PC-9 (cell line): ENCODE data around the gene B3GAT3. TPM values are rescaled to one million over a fixed set of nuclear protein-coding genes. Genes with fewer than 3 reads are reported as not detected.

Experiments used
- BruUV-seq: library from RNA; stranded (reverse); fragments of 400-500 nt; replicated peaks from 2 replicates; lab custom pipeline; 2021; lab: Mats Ljungman, UMichigan
- CTCF ChIA-PET: fragments of 300-600 bp; sonication (Branson Sonifier 250); formaldehyde crosslinking; loops from one replicate; lab custom pipeline; 2022; ENCODE audit warnings: antibody characterized with exemption; lab: Charles Lee
- POLR2A ChIA-PET: fragments of 300-600 bp; sonication (Branson Sonifier 250); formaldehyde crosslinking; loops from one replicate; lab custom pipeline; 2022; ENCODE audit warnings: antibody characterized with exemption; ENCODE audit not compliant: unreplicated experiment; lab: Charles Lee
- DNase-seq, 2 experiments: peaks; one replicate each; pipeline versions ENCODE4 v3.0.0 to v3.0.0-alpha.2; 2015 to 2022; ENCODE audit warnings: mixed read lengths in 1 of 2
- H2AFZ ChIP-seq: fragments of 200-600 bp; sonication (generic); 2 replicates; pipeline ENCODE4 v1.8.1; 2017; ENCODE audit warnings: antibody characterized with exemption
- H3F3A ChIP-seq: fragments of 200-600 bp; sonication (generic); 2 replicates; pipeline ENCODE4 v1.8.1; 2017; ENCODE audit warnings: antibody characterized with exemption, mild to moderate bottlenecking, low read depth; ENCODE audit not compliant: insufficient read depth
- H3K27ac ChIP-seq: fragments of 200-600 bp; sonication (generic); 2 replicates; pipeline ENCODE4 v1.6.1; 2016; ENCODE audit warnings: mixed run types
- H3K27me3 ChIP-seq: fragments of 200-600 bp; sonication (generic); 2 replicates; pipeline ENCODE4 v1.6.1; 2016; ENCODE audit warnings: low read depth, mixed run types; ENCODE audit not compliant: insufficient read depth
- H3K36me3 ChIP-seq: fragments of 200-600 bp; sonication (generic); 2 replicates; pipeline ENCODE4 v1.6.1; 2016; ENCODE audit warnings: low read depth, mixed run types
- H3K4me1 ChIP-seq: fragments of 200-600 bp; sonication (generic); replicated peaks from 2 replicates; pipeline ENCODE4 v1.6.1; 2016; ENCODE audit warnings: mixed run types; ENCODE audit not compliant: insufficient read depth
- H3K4me2 ChIP-seq: fragments of 200-600 bp; sonication (generic); 2 replicates; pipeline ENCODE4 v1.6.1; 2017; ENCODE audit warnings: mixed run types
- H3K4me3 ChIP-seq: fragments of 200-600 bp; sonication (generic); 2 replicates; pipeline ENCODE4 v1.6.1; 2016; ENCODE audit warnings: mixed run types
- H3K79me2 ChIP-seq: fragments of 200-600 bp; sonication (generic); 2 replicates; pipeline ENCODE4 v1.6.1; 2017; ENCODE audit warnings: low read depth, mixed run types
- H3K9me2 ChIP-seq: fragments of 200-600 bp; sonication (generic); 2 replicates; pipeline ENCODE4 v1.8.1; 2017; ENCODE audit warnings: mild to moderate bottlenecking; ENCODE audit not compliant: insufficient read depth
- H3K9me3 ChIP-seq: fragments of 200-600 bp; sonication (generic); 2 replicates; pipeline ENCODE4 v1.8.1; 2016; ENCODE audit warnings: low read depth; ENCODE audit not compliant: insufficient read depth
- H4K20me1 ChIP-seq: fragments of 200-600 bp; sonication (generic); 2 replicates; pipeline ENCODE4 v1.8.1; 2017; ENCODE audit not compliant: insufficient read depth
- EZH2 ChIP-seq: fragments of 200-600 bp; sonication (generic); IDR thresholded peaks from 2 replicates; pipeline ENCODE4 v1.8.0; 2017; ENCODE audit warnings: antibody characterized with exemption, low read depth
- intact Hi-C: fragments of 100-400 bp; cut with micrococcal nuclease; formaldehyde crosslinking; loops from one replicate; pipeline ENCODE4 v1.10.0; 2022; ENCODE audit not compliant: unreplicated experiment
- total RNA-seq: library from RNA; stranded (reverse); gene quantifications from 2 replicates; pipeline ENCODE4 v1.2.3, GENCODE V29; 2021
- TF ChIP-seq, protein P1 (sequence below): fragments of 200-600 bp; sonication (generic); conservative IDR thresholded peaks from 2 replicates; pipeline ENCODE4 v1.6.1; 2017; ENCODE audit warnings: mixed run types, antibody characterized with exemption, mild to moderate bottlenecking, moderate library complexity

The B3GAT3 gene
- total RNA-seq, 1 experiment from 2014 or later: 38.9 TPM

DNA sequence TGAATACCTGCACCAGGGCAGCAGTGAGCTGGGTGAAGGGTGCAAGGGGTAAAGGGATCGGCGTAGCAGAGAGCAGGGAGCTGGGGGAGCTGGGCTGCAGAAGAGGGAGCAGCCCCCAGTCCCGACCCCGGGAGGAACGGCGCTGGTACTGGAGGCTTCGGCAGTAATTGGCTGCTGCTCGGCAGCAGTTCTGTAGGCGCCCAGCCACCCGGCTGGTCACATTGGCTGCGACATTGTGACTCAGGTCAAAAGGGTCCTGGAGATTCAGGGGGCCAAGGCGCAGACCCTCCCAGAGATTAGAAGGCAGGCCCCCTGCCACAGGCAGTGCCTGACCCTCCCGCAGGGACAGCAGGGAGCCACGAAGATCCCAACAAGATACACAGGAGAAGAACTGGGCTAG, 45.9 kb downstream of the B3GAT3 start:
- peaks cover 45% of the 10 kb centered on the region for H3K79me2 ChIP-seq

DNA sequence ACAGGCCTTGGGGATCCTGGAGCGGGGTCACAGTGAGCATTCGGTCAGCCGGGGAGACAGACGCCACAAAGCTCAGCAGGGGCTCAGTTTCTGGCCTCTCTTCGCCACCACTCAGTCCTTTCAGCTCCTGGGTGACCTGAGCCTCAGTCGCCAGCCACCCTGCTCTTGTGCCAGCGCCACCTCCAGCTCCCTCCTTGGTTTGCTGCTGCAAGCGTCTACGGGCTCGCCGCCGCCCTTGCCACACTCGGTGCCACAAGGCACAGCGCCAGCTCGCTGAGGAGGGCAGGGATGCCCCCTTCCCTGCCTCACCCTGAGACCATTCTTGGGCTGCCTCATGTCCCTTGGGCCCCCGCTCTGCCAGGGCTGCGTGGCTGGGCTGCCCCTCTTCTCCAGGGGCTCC, 46.6 kb downstream of the B3GAT3 start:
- Histone ChIP-seq H3K4me3 (peak overlapping the region; percentile 84), H3K36me3 (peaks cover 28% of the 10 kb centered on the region), H3K4me2 (peak overlapping the region; percentile 100), H3K79me2 (peaks cover 52% of the 10 kb centered on the region), H3K27me3 (no peaks in the 10 kb centered on the region), H3K9me2 (no peaks in the 10 kb centered on the region), H3K4me1 (peaks cover 49% of the 10 kb centered on the region), H3K9me3 (no peaks in the 10 kb centered on the region), H3K27ac (no peak overlapping the region), H4K20me1 (peaks cover 28% of the 10 kb centered on the region), H2AFZ (no peak overlapping the region), H3F3A (peaks cover 68% of the 10 kb centered on the region)
- intact Hi-C loops: no loop called here
- TF ChIP-seq, protein P1, sequence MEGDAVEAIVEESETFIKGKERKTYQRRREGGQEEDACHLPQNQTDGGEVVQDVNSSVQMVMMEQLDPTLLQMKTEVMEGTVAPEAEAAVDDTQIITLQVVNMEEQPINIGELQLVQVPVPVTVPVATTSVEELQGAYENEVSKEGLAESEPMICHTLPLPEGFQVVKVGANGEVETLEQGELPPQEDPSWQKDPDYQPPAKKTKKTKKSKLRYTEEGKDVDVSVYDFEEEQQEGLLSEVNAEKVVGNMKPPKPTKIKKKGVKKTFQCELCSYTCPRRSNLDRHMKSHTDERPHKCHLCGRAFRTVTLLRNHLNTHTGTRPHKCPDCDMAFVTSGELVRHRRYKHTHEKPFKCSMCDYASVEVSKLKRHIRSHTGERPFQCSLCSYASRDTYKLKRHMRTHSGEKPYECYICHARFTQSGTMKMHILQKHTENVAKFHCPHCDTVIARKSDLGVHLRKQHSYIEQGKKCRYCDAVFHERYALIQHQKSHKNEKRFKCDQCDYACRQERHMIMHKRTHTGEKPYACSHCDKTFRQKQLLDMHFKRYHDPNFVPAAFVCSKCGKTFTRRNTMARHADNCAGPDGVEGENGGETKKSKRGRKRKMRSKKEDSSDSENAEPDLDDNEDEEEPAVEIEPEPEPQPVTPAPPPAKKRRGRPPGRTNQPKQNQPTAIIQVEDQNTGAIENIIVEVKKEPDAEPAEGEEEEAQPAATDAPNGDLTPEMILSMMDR: no peak
- no peak for TF ChIP-seq EZH2
- no peak for DNase-seq
- no TSS peak for BruUV-seq
- POLR2A ChIA-PET: no interaction called here
- CTCF ChIA-PET: no interaction called here

More for the DNA sequence above, 45.9 kb downstream of the B3GAT3 start:
- H3K27ac ChIP-seq: no peak overlapping the region
- no peak overlapping the region for H2AFZ ChIP-seq
- no peaks in the 10 kb centered on the region for H3K9me2 ChIP-seq
- H3K4me2 ChIP-seq: peak overlapping the region; percentile 100
- peaks cover 21% of the 10 kb centered on the region for H4K20me1 ChIP-seq
- peaks cover 21% of the 10 kb centered on the region for H3K36me3 ChIP-seq
- TF ChIP-seq EZH2: no peak
- TF ChIP-seq, protein P1: no peak
- H3K4me1 ChIP-seq: peaks cover 42% of the 10 kb centered on the region
- H3K9me3 ChIP-seq: no peaks in the 10 kb centered on the region
- POLR2A ChIA-PET: no interaction called here
- intact Hi-C loops: no loop called here
- no peaks in the 10 kb centered on the region for H3K27me3 ChIP-seq
- H3K4me3 ChIP-seq: no peak overlapping the region
- no TSS peak for BruUV-seq
- H3F3A ChIP-seq: peaks cover 68% of the 10 kb centered on the region
- CTCF ChIA-PET: no interaction called here
- no peak for DNase-seq

DNA sequence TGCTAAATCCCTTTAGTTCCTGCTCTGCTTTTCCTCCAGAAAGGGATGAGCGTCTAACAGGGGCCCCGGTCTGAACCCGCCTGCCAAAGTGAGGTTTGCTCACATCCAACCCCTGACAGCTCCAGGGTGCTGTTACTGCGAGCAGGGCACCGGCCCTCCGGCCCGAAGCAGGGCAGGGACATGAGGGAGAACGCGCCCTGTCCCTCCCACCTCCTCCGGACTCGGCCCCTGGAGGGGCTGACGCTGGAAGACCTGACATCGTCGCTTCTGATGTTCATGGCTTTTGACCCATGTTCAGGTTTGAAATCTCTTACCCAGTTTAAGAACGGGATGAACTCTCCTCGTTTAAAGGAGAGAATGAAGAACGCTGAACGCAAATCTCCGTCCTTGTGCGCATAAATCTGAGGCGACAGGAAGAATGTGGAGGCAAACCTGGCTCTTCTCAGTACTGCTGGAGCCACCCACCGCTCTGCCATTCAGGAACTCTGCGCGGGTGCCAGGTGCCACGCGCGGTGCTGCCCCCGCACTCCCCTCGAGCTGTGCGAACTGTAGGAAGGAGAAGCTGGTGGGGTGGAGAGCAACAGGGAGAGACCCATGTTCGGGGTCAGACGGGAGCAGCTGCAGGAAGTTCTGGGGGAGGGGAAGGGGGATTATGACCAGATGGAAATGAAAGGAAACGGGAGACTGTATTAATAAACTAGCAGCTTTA, 47.3 kb downstream of the B3GAT3 start:
- TSS peak; percentile 92 for BruUV-seq
- peak overlapping the region; percentile 100 for H3K4me2 ChIP-seq
- TF ChIP-seq, protein P1: no peak
- TF ChIP-seq EZH2: no peak
- peaks cover 50% of the 10 kb centered on the region for H3K4me1 ChIP-seq
- H4K20me1 ChIP-seq: peaks cover 34% of the 10 kb centered on the region
- peak overlapping the region; percentile 62 for H3K27ac ChIP-seq
- H3K9me2 ChIP-seq: no peaks in the 10 kb centered on the region
- CTCF ChIA-PET: interaction anchor here (0.8 to 1.0 kb wide), 7 partner anchors 10 to 180 kb away, joined by 3 to 9 read pairs (median 3); partner anchors contain the start of gene TUT1
- peaks cover 67% of the 10 kb centered on the region for H3F3A ChIP-seq
- H3K4me3 ChIP-seq: peak overlapping the region; percentile 84
- peaks cover 58% of the 10 kb centered on the region for H3K79me2 ChIP-seq
- POLR2A ChIA-PET: interaction anchor here (0.5 to 1.2 kb wide), 16 partner anchors 14 to 312 kb away, joined by 3 to 21 read pairs (median 6); partner anchors contain the start of genes AHNAK, C11orf98, CSKMT and HNRNPUL2
- peaks cover 34% of the 10 kb centered on the region for H3K36me3 ChIP-seq
- intact Hi-C loops: loop anchor here (5.0 kb wide), 1 partner anchor 38 kb away; the partner anchor contains the start of genes EML3 and ROM1
- H2AFZ ChIP-seq: peak overlapping the region; percentile 96
- H3K27me3 ChIP-seq: no peaks in the 10 kb centered on the region
- no peaks in the 10 kb centered on the region for H3K9me3 ChIP-seq
- no peak for DNase-seq
